Adrenal gland (tissue), 5 donors: ENCODE data around the gene CMTM8.

Source experiments
- CTCF ChIP-seq, 6 experiments: fragments of 450-650 bp in 4 of 6; fragments of 200-600 bp in 2 of 6; sonication (generic) in 1 of 6; IDR thresholded peaks; 1 replicate in 5 of 6; 2 replicates in 1 of 6; pipeline versions ENCODE4 v1.5.1 to v1.8.0; 2016 to 2021; ENCODE audit warnings: antibody characterized with exemption in 6 of 6, mild to moderate bottlenecking in 2 of 6, moderate library complexity in 1 of 6
- POLR2A ChIP-seq, 2 donors: fragments of 450-650 bp; IDR thresholded peaks; one replicate each; pipeline ENCODE4 v1.6.1; 2017; ENCODE audit warnings: antibody characterized with exemption in 2 of 2, mild to moderate bottlenecking in 2 of 2, moderate library complexity in 1 of 2
- donor health status: DM: no; HTN: no; CAD: no.

- TF ChIP-seq CTCF (IDR thresholded peaks at IDR 0.05) = no peak
- TF ChIP-seq POLR2A (IDR thresholded peaks at IDR 0.05) = no peak
These were observed 37.0 kb downstream of the CMTM8 start for GRCh38 chr3:32275506-32275905.
